HUES6 (cell line): Measurements from ENCODE around the gene DUSP6.
A peak's percentile ranks its signal among the peaks of the same experiment; 100 is the strongest.

ENCODE experiments used
- H3K27ac ChIP-seq: 2 replicates; pipeline ENCODE4 v1.7.0; 2013; ENCODE audit warnings: low read depth, mild to moderate bottlenecking, low read length, inconsistent platforms
- H3K27me3 ChIP-seq: 2 replicates; pipeline ENCODE4 v1.6.1; 2013; ENCODE audit warnings: low read length; ENCODE audit not compliant: control insufficient read depth, insufficient read depth
- H3K36me3 ChIP-seq: 2 replicates; pipeline ENCODE4 v1.6.1; 2013; ENCODE audit warnings: low read length; ENCODE audit not compliant: control insufficient read depth, insufficient read depth
- H3K4me1 ChIP-seq: 2 replicates; pipeline ENCODE4 v1.6.1; 2013; ENCODE audit warnings: low read length; ENCODE audit not compliant: control insufficient read depth, insufficient read depth
- H3K4me3 ChIP-seq: 2 replicates; pipeline ENCODE4 v1.5.1; 2013; ENCODE audit warnings: low read depth, low read length
- H3K9ac ChIP-seq: one replicate; pipeline ENCODE4 v1.6.1; 2013; ENCODE audit warnings: mild to moderate bottlenecking, low read length
- H3K9me3 ChIP-seq: 2 replicates; pipeline ENCODE4 v1.6.1; 2013; ENCODE audit warnings: low read depth, low read length; ENCODE audit not compliant: control insufficient read depth, insufficient read depth

DUSP6 gene

DNA sequence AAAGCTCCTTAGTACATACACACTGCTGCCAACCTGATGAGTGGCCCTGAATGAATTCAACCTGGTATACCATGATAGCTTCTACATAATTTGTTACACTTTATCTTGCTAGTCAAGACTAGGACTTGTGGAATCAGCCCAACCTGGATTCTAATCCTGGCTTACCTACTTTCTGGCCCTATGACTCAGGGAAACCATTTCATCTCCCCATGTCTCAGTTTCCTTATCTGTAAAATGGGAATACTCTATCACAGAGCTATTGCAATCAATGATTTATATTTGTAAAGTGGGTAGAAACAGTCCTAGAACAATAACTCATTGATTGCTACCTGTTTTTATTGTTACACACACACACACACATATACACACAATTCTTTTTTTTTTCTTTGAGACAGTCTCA lies 6.5 kb upstream of the DUSP6 start:
- H3K4me1 ChIP-seq: peaks cover 33% of the 10 kb centered on the region
- H3K9ac ChIP-seq: no peak overlapping the region
- H3K9me3 ChIP-seq: no peaks in the 10 kb centered on the region
- H3K4me3 ChIP-seq: no peak overlapping the region
- H3K27ac ChIP-seq: no peak overlapping the region
- peaks cover 57% of the 10 kb centered on the region for H3K27me3 ChIP-seq
- H3K36me3 ChIP-seq: no peaks in the 10 kb centered on the region

DNA sequence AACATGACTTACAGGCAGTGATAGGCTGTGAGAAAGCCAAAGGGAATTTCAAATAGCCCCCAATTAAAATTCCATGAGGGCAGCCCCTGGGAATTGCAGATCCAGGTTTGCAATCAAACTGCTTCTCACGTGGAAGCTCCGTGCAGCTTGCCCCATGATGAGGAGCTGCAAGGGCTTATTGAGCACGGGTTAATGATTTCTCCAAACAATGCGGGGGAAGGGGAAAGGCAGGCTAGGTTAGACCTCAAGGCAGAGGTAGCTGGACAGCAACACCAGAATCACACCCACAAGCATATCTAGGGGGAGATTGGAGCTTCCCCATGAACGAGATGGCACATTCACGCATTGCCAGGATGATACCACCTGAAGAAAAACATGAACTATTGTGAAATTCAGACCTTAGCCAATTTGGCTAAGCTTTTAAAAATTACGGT lies 5.0 kb upstream of the DUSP6 start:
- Histone ChIP-seq H3K9me3 (no peaks in the 10 kb centered on the region), H3K36me3 (no peaks in the 10 kb centered on the region), H3K4me1 (peaks cover 33% of the 10 kb centered on the region), H3K27ac (no peak overlapping the region), H3K9ac (no peak overlapping the region), H3K27me3 (peaks cover 57% of the 10 kb centered on the region), H3K4me3 (peak overlapping the region; percentile 13; the same call in 1 of the 2 replicates)

DNA sequence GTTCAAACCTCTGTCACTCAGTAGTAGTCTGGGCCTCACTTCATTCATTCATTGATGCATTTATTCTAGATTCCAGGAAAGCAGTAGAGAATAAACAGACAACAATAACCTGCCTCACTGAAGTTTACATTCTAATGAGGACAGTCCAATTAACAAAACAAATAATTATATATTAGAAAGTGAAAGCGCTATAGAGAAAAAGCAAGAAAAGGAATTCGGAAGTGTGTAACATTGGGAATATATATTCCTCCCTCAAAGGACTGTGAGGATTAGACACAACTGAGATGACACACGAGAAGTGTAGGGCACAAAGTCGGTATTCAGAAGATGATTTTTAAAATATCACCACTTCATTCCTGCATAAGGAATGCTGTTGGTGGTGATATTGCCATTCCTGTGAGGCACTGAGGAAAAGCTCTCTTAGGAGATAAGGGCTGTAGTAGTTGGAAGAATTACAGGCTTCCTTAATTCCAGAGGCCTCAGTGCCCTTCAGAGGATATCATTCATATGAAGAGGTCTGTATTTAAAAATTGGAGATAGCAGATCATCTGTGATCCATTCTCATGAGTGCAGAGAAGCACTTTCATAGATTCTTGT lies 3.9 kb upstream of the DUSP6 start:
- H3K4me1 ChIP-seq: peaks cover 33% of the 10 kb centered on the region
- H3K9me3 ChIP-seq: no peaks in the 10 kb centered on the region
- no peak overlapping the region for H3K9ac ChIP-seq
- peak overlapping the region; percentile 77; the same call in 1 of the 2 replicates for H3K4me3 ChIP-seq
- H3K27ac ChIP-seq: no peak overlapping the region
- H3K27me3 ChIP-seq: peaks cover 65% of the 10 kb centered on the region
- no peaks in the 10 kb centered on the region for H3K36me3 ChIP-seq

DNA sequence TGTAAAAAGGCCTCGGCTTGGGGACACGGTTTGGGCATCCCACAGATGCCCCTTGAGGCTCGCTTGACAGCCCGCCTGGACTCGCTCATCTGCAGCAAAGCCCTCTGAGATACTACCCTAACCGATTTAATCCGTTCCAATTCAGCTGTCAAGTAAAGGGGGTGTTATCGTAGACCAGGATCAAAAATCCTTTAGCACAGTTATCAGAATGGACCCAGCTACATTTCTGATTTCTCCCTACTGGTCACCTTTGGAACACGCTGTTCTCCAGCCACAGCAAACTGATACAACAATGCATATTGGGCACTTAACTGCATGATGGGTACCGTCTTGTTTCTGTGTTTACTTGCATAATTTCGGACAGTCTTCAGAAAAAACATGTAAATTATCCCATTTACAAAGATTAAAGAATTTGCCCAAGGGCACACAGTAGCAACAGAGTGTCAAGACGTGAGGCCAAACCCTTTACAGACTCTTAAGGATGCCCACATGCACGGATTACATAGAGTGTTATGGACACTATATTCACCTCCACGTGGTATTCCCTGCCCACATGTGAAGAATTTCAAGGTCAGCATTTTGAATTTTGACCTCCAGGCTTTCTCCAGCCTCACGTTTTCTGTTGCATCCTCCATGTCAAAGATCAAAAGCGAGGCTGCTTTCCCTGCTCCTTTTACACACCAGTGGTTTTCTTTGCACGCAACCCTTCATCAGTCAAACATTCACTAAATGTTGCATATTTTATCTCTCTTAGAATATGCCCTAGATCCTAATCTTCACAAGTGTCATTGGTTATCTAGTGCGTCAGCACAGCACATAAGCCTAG lies 3.2 kb upstream of the DUSP6 start:
- peak overlapping the region; percentile 95 for H3K9ac ChIP-seq

DNA sequence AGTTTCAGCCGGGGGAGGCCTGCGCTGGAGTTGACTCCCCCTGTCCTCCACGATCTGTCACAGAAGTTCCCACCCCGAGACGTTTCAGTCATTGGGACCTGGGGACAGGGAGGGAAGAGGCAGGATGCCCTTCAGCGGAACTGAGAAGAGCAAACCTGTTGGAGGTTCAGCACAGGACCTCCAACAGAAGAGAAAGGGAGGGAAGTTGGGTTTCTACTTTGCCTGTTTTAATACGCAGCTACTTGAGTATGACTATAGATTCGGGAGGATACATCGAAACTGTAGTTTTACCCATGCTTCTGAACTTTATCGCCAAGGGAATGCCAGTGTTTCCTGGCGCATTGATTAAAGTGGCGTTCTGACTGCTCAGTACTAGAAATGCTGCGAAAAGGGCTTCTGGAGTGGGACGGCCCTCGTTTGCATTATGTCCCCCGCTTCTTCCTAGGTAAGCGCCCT lies 2.3 kb upstream of the DUSP6 start:
- Histone ChIP-seq H3K27ac (peak overlapping the region; percentile 96; the same call in 1 of the 2 replicates), H3K9me3 (no peaks in the 10 kb centered on the region), H3K36me3 (peaks cover 12% of the 10 kb centered on the region; the same call in 1 of the 2 replicates), H3K4me1 (peaks cover 35% of the 10 kb centered on the region), H3K4me3 (peak overlapping the region; percentile 77), H3K9ac (peak overlapping the region; percentile 95), H3K27me3 (peaks cover 69% of the 10 kb centered on the region)

More for the DNA sequence above, 3.2 kb upstream of the DUSP6 start:
- H3K4me1 ChIP-seq: peaks cover 36% of the 10 kb centered on the region
- peak overlapping the region; percentile 77 for H3K4me3 ChIP-seq
- peak overlapping the region; percentile 96; the same call in 1 of the 2 replicates for H3K27ac ChIP-seq
- H3K27me3 ChIP-seq: peaks cover 70% of the 10 kb centered on the region
- no peaks in the 10 kb centered on the region for H3K9me3 ChIP-seq
- peaks cover 4% of the 10 kb centered on the region; the same call in 1 of the 2 replicates for H3K36me3 ChIP-seq

DNA sequence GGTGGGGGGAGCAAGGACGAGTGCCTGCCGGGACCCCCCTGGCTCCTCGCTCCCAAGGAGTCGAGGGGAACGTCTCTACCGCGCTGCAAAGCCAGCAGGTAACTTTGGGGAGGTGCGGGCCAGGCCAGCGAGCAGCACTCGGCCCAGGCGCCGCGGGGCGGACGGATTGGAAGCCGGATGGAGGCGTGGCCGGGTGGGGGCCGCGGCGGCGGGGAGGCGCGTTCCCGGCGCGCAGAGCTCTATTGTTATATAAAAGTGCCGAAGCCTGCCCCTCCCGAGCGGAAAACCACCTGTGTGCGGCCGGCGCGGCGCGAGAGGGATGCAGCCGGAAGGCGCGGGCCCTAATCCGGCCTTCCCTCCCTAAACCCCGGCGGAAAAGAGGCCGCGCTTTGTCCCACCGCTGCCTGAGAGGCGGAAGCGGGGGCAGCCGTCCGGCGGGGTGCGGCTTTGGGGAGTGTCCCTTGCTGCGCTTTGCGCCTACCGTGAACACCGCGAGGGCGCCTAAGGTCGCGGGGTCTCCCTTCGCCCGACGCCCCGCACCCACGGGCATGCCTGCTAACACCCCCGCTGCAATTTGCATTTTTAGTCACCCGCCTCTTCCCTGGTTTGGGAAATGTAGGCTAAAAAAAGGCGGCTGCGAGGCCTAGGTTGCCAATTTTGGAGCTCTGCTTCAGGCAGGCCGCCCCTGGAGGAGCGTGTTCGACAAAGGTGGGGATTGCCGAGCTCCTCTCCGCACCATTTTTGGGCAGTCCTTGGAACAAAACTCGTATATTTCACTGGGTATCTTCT lies 1.7 kb upstream of the DUSP6 start:
- Histone ChIP-seq H3K27me3 (peaks cover 68% of the 10 kb centered on the region), H3K9ac (peak overlapping the region; percentile 95), H3K4me3 (peak overlapping the region; percentile 77), H3K27ac (peak overlapping the region; percentile 96), H3K36me3 (peaks cover 19% of the 10 kb centered on the region), H3K4me1 (peaks cover 39% of the 10 kb centered on the region), H3K9me3 (no peaks in the 10 kb centered on the region)

DNA sequence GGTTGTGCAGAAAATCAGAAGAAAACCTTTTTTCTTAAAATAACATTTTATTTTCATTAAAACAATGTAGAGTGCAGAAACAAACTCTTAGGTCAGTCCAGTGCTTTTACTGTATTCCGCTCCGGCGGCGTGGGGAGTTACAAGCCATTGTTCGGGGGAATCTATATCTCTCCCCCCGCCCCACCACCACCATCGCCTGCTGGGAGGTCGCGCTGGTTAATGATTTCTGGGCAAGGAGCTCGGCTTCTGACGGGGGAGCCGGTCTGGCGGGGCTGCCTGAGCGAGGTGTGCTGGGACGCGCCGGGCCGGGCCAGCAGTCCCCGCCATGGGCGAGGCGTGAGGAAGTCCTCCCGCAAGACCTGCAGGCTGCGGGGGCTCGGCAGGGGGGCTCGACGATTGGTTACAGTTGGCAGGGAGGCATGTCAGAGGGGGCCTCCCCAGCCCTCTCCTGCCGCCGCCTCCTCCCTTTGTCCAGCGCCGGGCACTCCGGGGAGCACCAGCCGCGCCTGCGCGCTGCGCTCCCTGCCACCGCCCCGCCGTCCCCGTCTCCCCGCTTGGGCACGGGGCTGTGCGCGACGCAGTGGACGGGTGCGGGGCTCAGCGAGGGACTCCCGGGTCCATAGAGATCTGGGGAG lies 1.0 kb upstream of the DUSP6 start:
- H3K9ac ChIP-seq: peak overlapping the region; percentile 95
- peak overlapping the region; percentile 96 for H3K27ac ChIP-seq
- H3K4me1 ChIP-seq: peaks cover 46% of the 10 kb centered on the region
- H3K9me3 ChIP-seq: no peaks in the 10 kb centered on the region
- peaks cover 68% of the 10 kb centered on the region for H3K27me3 ChIP-seq
- H3K36me3 ChIP-seq: peaks cover 26% of the 10 kb centered on the region
- H3K4me3 ChIP-seq: peak overlapping the region; percentile 77

DNA sequence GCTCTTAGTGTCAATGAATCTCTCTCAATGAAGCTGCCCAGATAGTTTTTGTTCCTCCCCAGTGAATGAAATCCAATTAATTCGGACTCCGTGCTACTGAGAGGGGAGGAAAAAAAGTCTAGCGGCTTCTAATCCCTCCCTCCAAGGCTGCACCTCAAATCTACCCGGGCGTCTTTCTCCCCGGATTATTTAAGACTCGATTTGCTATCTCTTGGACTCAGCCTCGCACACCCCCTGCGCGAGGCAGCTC lies 134 bp downstream of the DUSP6 start:
- Histone ChIP-seq H3K27ac (peak overlapping the region; percentile 72; the same call in 1 of the 2 replicates), H3K27me3 (peaks cover 68% of the 10 kb centered on the region), H3K36me3 (peaks cover 36% of the 10 kb centered on the region), H3K9ac (peak overlapping the region; percentile 97), H3K4me1 (peaks cover 50% of the 10 kb centered on the region), H3K4me3 (peak overlapping the region; percentile 77), H3K9me3 (no peaks in the 10 kb centered on the region)

DNA sequence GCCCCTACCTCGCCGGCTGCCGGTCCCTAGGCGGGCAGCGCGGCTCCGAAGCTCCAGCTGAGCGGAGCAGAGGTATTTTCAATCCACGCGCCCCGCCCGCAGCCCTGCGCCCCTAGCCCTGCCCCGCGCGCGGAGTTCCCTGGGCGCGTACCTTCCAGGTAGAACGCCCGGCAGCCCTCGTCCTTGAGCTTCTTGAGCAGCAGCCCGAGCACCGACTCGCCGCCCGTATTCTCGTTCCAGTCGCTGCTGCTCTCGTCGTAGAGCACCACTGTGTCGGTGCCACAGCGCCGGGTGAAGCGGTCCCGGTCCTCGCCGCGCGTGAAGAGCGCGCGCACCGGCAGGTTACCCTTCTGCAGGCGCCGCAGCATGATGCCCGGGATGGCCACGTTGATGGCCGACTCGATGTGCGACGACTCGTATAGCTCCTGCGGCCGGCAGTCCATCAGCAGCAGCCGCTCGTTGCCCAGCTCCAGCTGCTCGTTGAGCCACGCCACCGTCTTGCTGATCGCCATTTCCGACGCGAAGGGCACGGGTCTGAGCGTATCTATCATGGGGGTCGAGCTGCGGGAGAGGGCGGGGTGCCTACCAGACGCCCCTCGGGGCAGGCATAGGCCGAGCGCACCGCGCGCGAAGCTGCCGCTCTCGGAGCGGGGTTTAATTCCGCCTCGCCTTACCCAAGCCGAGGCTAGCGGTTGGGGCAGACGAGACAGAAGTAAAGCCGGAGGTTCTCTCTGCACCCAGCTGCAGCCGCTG lies 636 bp downstream of the DUSP6 start:
- H3K27me3 ChIP-seq: peaks cover 68% of the 10 kb centered on the region
- no peaks in the 10 kb centered on the region for H3K9me3 ChIP-seq
- H3K9ac ChIP-seq: peak overlapping the region; percentile 97
- peak overlapping the region; percentile 77 for H3K4me3 ChIP-seq
- peaks cover 51% of the 10 kb centered on the region for H3K4me1 ChIP-seq
- H3K27ac ChIP-seq: peak overlapping the region; percentile 72; the same call in 1 of the 2 replicates
- peaks cover 36% of the 10 kb centered on the region for H3K36me3 ChIP-seq
